Endothelial cell (in vitro differentiated cells): ENCODE results near the gene UMAD1. TPM values are rescaled to one million over a fixed set of nuclear protein-coding genes. Genes with fewer than 3 reads are reported as not detected.

Experiments
- DNase-seq: peaks from one replicate; pipeline ENCODE4 v3.0.0; 2021; ENCODE audit warnings: low spot score
- H3K27ac Mint-ChIP-seq: one replicate; pipeline ENCODE4 v1.8.0; 2021; ENCODE audit warnings: mixed read lengths, inconsistent platforms; ENCODE audit not compliant: unreplicated experiment
- H3K27me3 Mint-ChIP-seq: one replicate; pipeline ENCODE4 v1.8.0; 2021; ENCODE audit warnings: mild to moderate bottlenecking, moderate library complexity, mixed read lengths, inconsistent platforms; ENCODE audit not compliant: unreplicated experiment
- H3K36me3 Mint-ChIP-seq: one replicate; pipeline ENCODE4 v1.8.0; 2021; ENCODE audit warnings: mild to moderate bottlenecking, low read depth, mixed read lengths, inconsistent platforms; ENCODE audit not compliant: unreplicated experiment
- H3K4me1 Mint-ChIP-seq: one replicate; pipeline ENCODE4 v1.8.0; 2021; ENCODE audit warnings: mild to moderate bottlenecking, mixed read lengths, inconsistent platforms; ENCODE audit not compliant: unreplicated experiment
- H3K4me3 Mint-ChIP-seq: one replicate; pipeline ENCODE4 v1.8.0; 2021; ENCODE audit warnings: mild to moderate bottlenecking, mixed read lengths, inconsistent platforms; ENCODE audit not compliant: unreplicated experiment
- H3K9me3 Mint-ChIP-seq: one replicate; pipeline ENCODE4 v1.8.0; 2021; ENCODE audit warnings: mixed read lengths, inconsistent platforms; ENCODE audit not compliant: unreplicated experiment
- total RNA-seq: library from RNA; stranded (reverse); fragmentation: NEBNext Ultra II Directional; extraction: Animal tissue kit (Norgen Biotek cat#: 25700); gene quantifications from one replicate; pipeline ENCODE4 v1.2.1, GENCODE V29; 2021; ENCODE audit not compliant: unreplicated experiment
- TF ChIP-seq, protein P1 (sequence below): fragments of 200-600 bp; sonication (generic); IDR thresholded peaks from one replicate; pipeline ENCODE4 v1.5.0; 2021; ENCODE audit warnings: antibody characterized with exemption; ENCODE audit not compliant: unreplicated experiment

UMAD1 gene
- total RNA-seq, 1 donor from 2014 or later: 5.7 TPM

DNA sequence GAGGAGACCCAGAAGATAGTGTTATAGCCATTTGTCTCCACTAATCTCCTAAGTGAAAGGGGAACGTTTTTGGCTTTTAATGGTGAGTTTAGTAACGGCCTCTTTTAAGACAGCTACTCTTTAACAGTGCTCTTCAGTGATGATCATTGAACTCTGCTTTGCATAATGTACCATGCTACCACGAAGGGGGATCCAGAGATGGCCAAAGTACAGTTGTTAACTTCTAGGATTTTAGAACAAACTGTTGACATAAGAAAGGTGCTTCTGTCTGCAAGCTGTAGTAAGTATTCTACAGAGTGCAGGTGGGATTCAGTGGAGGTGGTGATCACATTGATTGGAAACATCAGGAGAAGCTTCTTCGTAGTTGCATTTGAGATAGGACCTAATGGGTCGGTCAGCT lies 192.0 kb downstream of the UMAD1 start:
- Mint-ChIP-seq H3K27ac (no peak overlapping the region), H3K27me3 (no peaks in the 10 kb centered on the region), H3K9me3 (no peaks in the 10 kb centered on the region), H3K4me1 (no peaks in the 10 kb centered on the region), H3K36me3 (no peaks in the 10 kb centered on the region), H3K4me3 (no peak overlapping the region)
- DNase-seq: no peak
- TF ChIP-seq, protein P1, sequence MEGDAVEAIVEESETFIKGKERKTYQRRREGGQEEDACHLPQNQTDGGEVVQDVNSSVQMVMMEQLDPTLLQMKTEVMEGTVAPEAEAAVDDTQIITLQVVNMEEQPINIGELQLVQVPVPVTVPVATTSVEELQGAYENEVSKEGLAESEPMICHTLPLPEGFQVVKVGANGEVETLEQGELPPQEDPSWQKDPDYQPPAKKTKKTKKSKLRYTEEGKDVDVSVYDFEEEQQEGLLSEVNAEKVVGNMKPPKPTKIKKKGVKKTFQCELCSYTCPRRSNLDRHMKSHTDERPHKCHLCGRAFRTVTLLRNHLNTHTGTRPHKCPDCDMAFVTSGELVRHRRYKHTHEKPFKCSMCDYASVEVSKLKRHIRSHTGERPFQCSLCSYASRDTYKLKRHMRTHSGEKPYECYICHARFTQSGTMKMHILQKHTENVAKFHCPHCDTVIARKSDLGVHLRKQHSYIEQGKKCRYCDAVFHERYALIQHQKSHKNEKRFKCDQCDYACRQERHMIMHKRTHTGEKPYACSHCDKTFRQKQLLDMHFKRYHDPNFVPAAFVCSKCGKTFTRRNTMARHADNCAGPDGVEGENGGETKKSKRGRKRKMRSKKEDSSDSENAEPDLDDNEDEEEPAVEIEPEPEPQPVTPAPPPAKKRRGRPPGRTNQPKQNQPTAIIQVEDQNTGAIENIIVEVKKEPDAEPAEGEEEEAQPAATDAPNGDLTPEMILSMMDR: no peak

DNA sequence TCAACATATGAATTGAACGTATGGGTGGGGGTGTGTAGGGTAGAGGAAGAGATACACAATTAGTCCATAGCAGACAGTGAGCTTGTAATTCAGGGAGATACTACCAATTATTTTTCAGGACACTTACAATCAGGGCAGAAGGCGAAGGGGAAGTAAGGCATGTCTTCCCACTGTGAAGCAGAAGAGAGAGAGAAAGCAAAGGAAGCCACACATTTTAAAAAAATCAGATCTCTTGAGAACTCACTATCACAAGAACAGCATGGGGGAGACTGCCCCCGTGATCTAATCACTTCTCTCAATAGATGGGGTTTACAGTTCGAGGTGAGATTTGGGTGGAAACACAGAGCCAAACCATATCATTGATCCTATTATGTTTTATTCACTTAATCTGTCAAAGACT lies 194.2 kb downstream of the UMAD1 start:
- TF ChIP-seq, protein P1: no peak
- no peak for DNase-seq
- Mint-ChIP-seq H3K9me3 (no peaks in the 10 kb centered on the region), H3K36me3 (no peaks in the 10 kb centered on the region), H3K27ac (no peak overlapping the region), H3K27me3 (no peaks in the 10 kb centered on the region), H3K4me3 (no peak overlapping the region), H3K4me1 (no peaks in the 10 kb centered on the region)

DNA sequence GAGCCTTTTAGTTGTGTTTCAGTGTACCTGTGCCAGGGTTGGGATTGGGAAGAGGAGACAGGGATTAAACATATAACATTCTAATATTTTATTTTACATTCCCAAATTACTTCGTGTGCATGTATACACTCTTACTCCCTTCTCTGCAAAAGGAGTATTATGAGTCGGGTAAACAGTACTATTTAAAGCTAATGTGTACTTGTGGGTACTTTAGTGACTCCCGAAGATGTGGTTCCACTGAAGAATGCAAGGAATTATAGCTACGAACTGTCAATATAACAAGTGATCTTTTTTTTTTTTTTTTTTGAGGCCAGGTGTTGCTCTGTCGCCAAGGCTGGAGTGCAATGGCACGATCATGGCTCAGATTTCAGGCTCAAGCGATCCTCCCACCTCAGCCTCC lies 200.5 kb downstream of the UMAD1 start:
- TF ChIP-seq, protein P1: no peak
- DNase-seq: no peak
- H3K27me3 Mint-ChIP-seq: no peaks in the 10 kb centered on the region
- no peaks in the 10 kb centered on the region for H3K4me1 Mint-ChIP-seq
- no peaks in the 10 kb centered on the region for H3K36me3 Mint-ChIP-seq
- H3K27ac Mint-ChIP-seq: no peak overlapping the region
- H3K9me3 Mint-ChIP-seq: no peaks in the 10 kb centered on the region
- H3K4me3 Mint-ChIP-seq: no peak overlapping the region

DNA sequence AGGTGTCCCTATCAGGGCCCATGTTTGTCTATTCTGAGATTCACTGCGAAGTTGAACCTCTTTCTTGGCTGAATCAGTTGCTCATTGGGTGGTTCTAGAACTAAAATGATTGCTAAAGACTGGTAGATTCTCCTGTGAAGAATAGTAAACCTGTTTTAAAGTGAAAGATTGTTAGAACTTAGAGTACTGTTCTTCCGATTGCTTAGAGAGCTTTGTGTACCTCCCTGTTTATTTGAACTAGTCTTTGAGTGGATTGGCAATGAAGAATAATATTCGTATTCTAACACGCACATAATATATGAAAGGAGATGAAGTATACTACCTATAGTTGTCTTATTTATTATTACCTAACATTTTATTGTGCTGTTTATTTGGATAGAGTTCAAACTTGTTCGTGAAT lies 202.7 kb downstream of the UMAD1 start:
- no peaks in the 10 kb centered on the region for H3K27me3 Mint-ChIP-seq
- no peaks in the 10 kb centered on the region for H3K4me1 Mint-ChIP-seq
- H3K9me3 Mint-ChIP-seq: no peaks in the 10 kb centered on the region
- H3K27ac Mint-ChIP-seq: no peak overlapping the region
- H3K4me3 Mint-ChIP-seq: no peak overlapping the region
- TF ChIP-seq, protein P1: no peak
- H3K36me3 Mint-ChIP-seq: no peaks in the 10 kb centered on the region
- DNase-seq: no peak

DNA sequence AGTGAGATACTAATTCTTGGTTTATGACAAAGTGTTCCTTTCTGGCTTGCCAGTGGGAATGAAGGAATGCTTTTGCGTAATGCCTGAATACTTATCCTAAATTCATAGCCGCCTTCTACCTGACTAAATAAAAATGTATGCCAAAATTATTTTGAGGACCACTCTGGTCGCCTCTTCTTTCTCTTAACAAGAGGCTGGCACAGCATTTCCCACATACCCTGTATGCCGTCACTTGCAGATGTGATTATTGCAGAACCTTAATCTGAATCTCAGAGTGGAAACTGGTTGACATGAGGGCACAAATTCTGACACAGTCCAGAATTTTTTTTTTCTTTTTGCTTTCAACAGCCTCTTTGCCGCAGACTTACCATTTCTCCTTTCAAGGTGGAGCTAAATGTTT lies 203.4 kb downstream of the UMAD1 start:
- Mint-ChIP-seq H3K27ac (no peak overlapping the region), H3K36me3 (no peaks in the 10 kb centered on the region), H3K4me1 (no peaks in the 10 kb centered on the region), H3K9me3 (no peaks in the 10 kb centered on the region), H3K4me3 (no peak overlapping the region), H3K27me3 (no peaks in the 10 kb centered on the region)
- no peak for DNase-seq
- TF ChIP-seq, protein P1: no peak
